OCI-LY7 (cell line): ENCODE measurements around the gene EDN1.

Experiments used
- CTCF ChIP-seq: fragments of 200-600 bp; sonication (generic); conservative IDR thresholded peaks from 2 replicates; pipeline ENCODE4 v1.5.1; 2014; ENCODE audit warnings: mild to moderate bottlenecking, antibody characterized with exemption, low read length, moderate library complexity, mixed read lengths
- EZH2phosphoT487 ChIP-seq: fragments of 200-600 bp; sonication (generic); IDR thresholded peaks from 2 replicates; pipeline ENCODE4 v1.6.1; 2018; ENCODE audit warnings: low read depth, borderline replicate concordance, mild to moderate bottlenecking, mixed run types, antibody characterized with exemption, low read length, moderate library complexity, mixed read lengths

- TF ChIP-seq EZH2phosphoT487: no peak
- no peak for TF ChIP-seq CTCF
Measured at GRCh38 chr6:12345694-12346058, 55.5 kb downstream of the EDN1 start.
